Subcutaneous abdominal adipose tissue (tissue), 5 donors: ENCODE data around the gene HRH2.

Experiments used
- H3K27ac ChIP-seq: one replicate; pipeline ENCODE4 v1.7.0; 2013; ENCODE audit warnings: low read depth, mild to moderate bottlenecking, inconsistent platforms, low read length, moderate library complexity
- H3K27me3 ChIP-seq, 5 donors: one replicate each; pipeline ENCODE4 v1.7.0; 2013; ENCODE audit warnings: low read length in 5 of 5, inconsistent platforms in 1 of 5; ENCODE audit not compliant: control insufficient read depth in 5 of 5, insufficient read depth in 4 of 5
- H3K36me3 ChIP-seq, 5 donors: one replicate each; pipeline ENCODE4 v1.7.0; 2013; ENCODE audit warnings: low read length in 5 of 5; ENCODE audit not compliant: control insufficient read depth in 5 of 5, insufficient read depth in 5 of 5
- H3K4me1 ChIP-seq, 5 donors: one replicate each; pipeline ENCODE4 v1.7.0; 2013; ENCODE audit warnings: low read length in 5 of 5, mild to moderate bottlenecking in 3 of 5, moderate library complexity in 1 of 5; ENCODE audit not compliant: control insufficient read depth in 5 of 5, insufficient read depth in 5 of 5
- H3K4me3 ChIP-seq, 5 donors: one replicate each; pipeline ENCODE4 v1.7.0; 2013; ENCODE audit warnings: low read length in 5 of 5, low read depth in 1 of 5
- H3K9ac ChIP-seq, 5 donors: one replicate each; pipeline ENCODE4 v1.7.0; 2013; ENCODE audit warnings: low read length in 5 of 5, mild to moderate bottlenecking in 4 of 5, moderate library complexity in 3 of 5
- H3K9me3 ChIP-seq, 5 donors: one replicate each; pipeline ENCODE4 v1.7.0; 2013; ENCODE audit warnings: low read length in 5 of 5; ENCODE audit not compliant: control insufficient read depth in 5 of 5
- donor health status: healthy.
- donor health status: healthy.
- donor health status: healthy.
- donor health status: healthy.
- donor health status: healthy.

The HRH2 gene

DNA sequence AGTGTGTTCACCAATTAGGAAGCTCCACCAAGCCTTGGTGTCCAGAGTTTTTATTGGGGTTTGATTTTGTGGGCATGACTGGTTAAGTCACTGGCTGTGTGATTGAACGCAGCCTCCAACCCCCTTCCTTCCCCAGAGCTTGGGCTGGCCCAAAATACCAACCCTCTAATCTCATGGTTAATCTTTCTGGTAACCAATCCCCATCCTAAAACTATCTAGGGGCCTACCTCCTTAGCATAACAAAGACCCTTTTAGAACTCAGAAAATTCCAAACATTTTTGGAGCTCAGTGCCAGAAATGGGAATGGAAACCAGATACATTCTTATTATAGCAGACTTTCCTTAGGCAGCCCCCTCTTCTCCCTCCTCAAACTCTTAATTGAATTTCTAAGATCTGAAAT lies 35.9 kb upstream of the HRH2 start:
- H3K27ac ChIP-seq: no peak overlapping the region
- no peaks in the 10 kb centered on the region for H3K36me3 ChIP-seq

DNA sequence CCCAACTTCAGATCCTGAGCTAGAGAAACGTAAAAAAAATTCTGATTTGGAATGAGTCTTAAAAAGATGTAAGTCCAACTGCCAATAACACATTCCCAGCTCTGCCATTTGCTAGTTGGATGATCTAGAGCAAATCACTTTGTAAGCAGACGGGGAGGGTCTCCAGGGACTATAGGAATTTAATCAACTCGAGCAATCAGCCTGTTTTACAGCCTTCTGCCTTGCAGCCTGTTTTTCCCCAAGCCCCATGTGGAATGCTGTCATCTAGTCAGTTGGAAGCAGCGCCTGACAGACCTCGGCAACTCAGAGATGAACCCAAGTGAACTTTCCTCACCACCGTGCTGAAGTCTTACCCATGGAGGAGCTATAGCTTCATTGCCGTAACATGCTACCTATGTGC lies 34.8 kb upstream of the HRH2 start:
- H3K9ac ChIP-seq: no peak overlapping the region
- no peak overlapping the region for H3K4me3 ChIP-seq
- peaks cover 2 to 34% (median 16%) of the 10 kb centered on the region in 5 donors for H3K4me1 ChIP-seq
- H3K27ac ChIP-seq: no peak overlapping the region
- peaks cover 0 to 6% (median 2%) of the 10 kb centered on the region in 5 donors for H3K9me3 ChIP-seq
- no peaks in the 10 kb centered on the region for H3K27me3 ChIP-seq
- H3K36me3 ChIP-seq: no peaks in the 10 kb centered on the region

More for the DNA sequence above, 35.9 kb upstream of the HRH2 start:
- no peaks in the 10 kb centered on the region for H3K27me3 ChIP-seq
- no peak overlapping the region for H3K4me3 ChIP-seq
- peaks cover 0 to 6% (median 2%) of the 10 kb centered on the region in 5 donors for H3K9me3 ChIP-seq
- H3K4me1 ChIP-seq: peaks cover 2 to 36% (median 17%) of the 10 kb centered on the region in 5 donors
- no peak overlapping the region for H3K9ac ChIP-seq

DNA sequence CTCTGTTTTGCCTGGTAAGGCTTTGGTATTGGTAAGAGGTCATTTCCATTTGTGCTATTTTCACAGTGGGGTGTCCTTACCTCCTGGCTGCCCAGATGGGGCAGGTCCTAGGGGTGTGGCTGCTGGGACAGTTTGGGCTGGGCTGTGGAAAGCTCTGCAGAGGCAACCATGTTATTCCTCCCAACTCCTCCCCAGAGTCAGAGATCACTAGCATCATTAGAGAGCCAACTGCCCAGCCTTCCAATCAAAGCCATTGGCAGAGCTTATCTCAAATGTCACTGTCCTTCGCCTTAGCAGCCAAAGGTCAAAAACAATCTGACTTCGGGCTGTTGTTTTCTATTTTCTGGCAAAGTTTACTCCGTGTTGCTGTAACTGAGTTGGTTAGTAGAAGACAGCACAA lies 33.6 kb upstream of the HRH2 start:
- no peaks in the 10 kb centered on the region for H3K27me3 ChIP-seq
- H3K27ac ChIP-seq: no peak overlapping the region
- no peak overlapping the region for H3K4me3 ChIP-seq
- no peaks in the 10 kb centered on the region for H3K36me3 ChIP-seq
- peaks cover 2 to 34% (median 16%) of the 10 kb centered on the region in 5 donors for H3K4me1 ChIP-seq
- no peak overlapping the region for H3K9ac ChIP-seq
- H3K9me3 ChIP-seq: peaks cover 0 to 10% (median 3%) of the 10 kb centered on the region in 5 donors

DNA sequence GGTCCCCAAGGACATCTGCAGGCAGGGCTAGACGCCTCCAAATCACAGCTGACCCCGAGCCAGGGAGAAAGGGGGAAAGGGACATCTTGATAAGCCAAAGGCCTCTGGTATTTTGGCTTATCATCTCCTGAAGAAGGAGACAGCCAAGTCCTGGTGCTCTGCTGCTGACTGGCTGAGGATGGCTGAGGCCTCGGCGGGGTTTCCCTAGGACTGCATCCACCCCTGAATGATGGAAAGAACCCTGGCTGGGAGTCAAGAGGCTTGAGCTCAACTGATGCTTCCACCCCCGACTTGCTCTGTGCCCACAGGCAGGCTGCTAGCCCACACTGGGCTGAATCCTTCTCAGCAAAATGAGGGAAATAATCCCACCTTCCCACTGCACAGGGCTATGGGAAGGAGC lies 30.9 kb upstream of the HRH2 start:
- peaks cover 2 to 34% (median 16%) of the 10 kb centered on the region in 5 donors for H3K4me1 ChIP-seq
- no peak overlapping the region for H3K4me3 ChIP-seq

DNA sequence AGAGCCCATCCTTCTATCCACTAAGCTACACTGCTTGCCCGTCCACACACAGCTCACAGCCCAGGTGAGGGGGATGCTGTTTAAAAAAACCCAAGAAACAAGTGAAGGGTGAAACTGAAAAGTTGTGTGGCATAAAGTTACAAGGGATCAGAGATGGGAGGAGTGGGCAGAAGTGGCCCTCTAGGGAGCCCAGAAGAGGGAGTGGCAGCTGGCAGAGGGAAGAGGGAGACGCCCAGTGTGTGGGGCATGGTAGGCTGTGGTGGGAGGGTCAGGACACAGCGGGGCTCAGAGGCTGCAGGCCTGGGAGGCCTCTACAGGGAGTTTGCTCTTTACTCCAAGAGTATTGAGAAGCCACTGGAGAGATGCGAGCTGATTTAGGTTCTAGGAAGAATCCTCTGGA lies 30.1 kb upstream of the HRH2 start:
- Histone ChIP-seq H3K4me3 (no peak overlapping the region), H3K36me3 (no peaks in the 10 kb centered on the region), H3K9ac (no peak overlapping the region), H3K9me3 (peaks cover 9 to 25% (median 21%) of the 10 kb centered on the region in 5 donors), H3K27ac (no peak overlapping the region), H3K4me1 (peaks cover 2 to 28% (median 14%) of the 10 kb centered on the region in 5 donors), H3K27me3 (no peaks in the 10 kb centered on the region)

More for the DNA sequence above, 30.9 kb upstream of the HRH2 start:
- Histone ChIP-seq H3K27me3 (no peaks in the 10 kb centered on the region), H3K9ac (no peak overlapping the region), H3K36me3 (no peaks in the 10 kb centered on the region), H3K27ac (no peak overlapping the region), H3K9me3 (peaks cover 9 to 25% (median 21%) of the 10 kb centered on the region in 5 donors)

DNA sequence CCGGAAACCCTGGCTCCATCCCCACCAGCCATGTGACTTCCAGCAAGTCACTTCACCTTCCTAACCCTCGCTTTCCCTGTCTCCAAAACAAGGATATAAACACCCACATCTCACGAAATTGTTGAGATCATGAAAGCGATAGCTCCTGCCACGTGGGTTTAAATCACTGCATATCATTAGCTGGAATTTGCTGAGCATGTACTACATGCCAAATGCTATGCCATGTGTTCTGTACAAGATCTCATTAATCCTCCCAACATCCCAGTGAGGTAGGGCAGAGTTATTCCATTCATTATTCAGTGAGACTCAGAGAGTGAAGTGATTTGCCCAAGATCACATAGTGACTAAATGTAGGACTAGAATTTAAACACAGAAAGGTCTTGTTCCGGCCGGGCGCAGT lies 29.2 kb upstream of the HRH2 start:
- peaks cover 9 to 25% (median 21%) of the 10 kb centered on the region in 5 donors for H3K9me3 ChIP-seq
- no peak overlapping the region for H3K27ac ChIP-seq
- peaks cover 2 to 19% (median 8%) of the 10 kb centered on the region in 5 donors for H3K4me1 ChIP-seq
- no peaks in the 10 kb centered on the region for H3K36me3 ChIP-seq
- H3K27me3 ChIP-seq: no peaks in the 10 kb centered on the region
- no peak overlapping the region for H3K9ac ChIP-seq
- no peak overlapping the region for H3K4me3 ChIP-seq

DNA sequence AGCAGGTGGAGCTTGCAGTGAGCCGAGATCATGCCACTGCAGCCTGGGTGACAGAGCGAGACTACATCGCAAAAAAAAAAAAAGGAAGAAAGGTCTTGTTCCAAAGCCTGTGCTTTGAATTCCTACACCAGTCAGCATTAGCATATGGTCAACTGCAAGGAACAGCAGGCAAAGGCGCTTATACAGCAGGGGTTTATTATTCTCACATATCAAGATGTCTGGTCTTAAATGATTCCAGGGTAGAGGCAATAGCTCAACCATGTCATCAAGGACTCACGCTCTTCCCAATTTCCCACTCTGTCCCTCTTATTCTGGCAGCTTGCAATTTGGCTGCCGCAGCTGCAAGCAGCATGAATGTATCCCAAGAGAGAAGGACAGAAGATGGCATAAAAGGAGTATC lies 28.6 kb upstream of the HRH2 start:
- Histone ChIP-seq H3K36me3 (no peaks in the 10 kb centered on the region), H3K9me3 (peaks cover 9 to 25% (median 21%) of the 10 kb centered on the region in 5 donors), H3K4me3 (no peak overlapping the region), H3K4me1 (peaks cover 0 to 13% (median 5%) of the 10 kb centered on the region in 5 donors), H3K27me3 (no peaks in the 10 kb centered on the region), H3K27ac (no peak overlapping the region), H3K9ac (no peak overlapping the region)

DNA sequence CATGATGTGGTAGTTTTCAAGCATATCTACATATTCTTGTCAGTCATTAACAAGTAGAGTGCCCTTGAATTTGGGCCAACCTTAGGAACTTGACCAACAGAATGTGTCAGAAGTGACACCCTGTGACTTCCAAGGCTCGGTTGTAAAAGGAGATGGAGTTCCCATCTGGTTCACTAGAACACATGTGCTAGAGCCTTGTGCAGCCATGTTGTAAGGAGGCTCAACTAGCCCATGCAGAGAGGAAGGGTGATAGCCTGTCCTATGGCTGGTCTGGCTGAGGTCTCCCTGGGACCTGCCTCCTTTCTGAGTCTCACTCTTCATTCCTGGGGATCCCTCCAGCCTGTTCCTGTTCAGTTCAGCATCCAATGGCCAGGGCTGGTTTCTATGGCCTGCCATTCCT lies 28.1 kb upstream of the HRH2 start:
- no peaks in the 10 kb centered on the region for H3K36me3 ChIP-seq
- peaks cover 0 to 9% (median 5%) of the 10 kb centered on the region in 5 donors for H3K4me1 ChIP-seq
- peaks cover 9 to 25% (median 21%) of the 10 kb centered on the region in 5 donors for H3K9me3 ChIP-seq
- no peak overlapping the region for H3K4me3 ChIP-seq
- no peaks in the 10 kb centered on the region for H3K27me3 ChIP-seq
- no peak overlapping the region for H3K9ac ChIP-seq
- no peak overlapping the region for H3K27ac ChIP-seq

DNA sequence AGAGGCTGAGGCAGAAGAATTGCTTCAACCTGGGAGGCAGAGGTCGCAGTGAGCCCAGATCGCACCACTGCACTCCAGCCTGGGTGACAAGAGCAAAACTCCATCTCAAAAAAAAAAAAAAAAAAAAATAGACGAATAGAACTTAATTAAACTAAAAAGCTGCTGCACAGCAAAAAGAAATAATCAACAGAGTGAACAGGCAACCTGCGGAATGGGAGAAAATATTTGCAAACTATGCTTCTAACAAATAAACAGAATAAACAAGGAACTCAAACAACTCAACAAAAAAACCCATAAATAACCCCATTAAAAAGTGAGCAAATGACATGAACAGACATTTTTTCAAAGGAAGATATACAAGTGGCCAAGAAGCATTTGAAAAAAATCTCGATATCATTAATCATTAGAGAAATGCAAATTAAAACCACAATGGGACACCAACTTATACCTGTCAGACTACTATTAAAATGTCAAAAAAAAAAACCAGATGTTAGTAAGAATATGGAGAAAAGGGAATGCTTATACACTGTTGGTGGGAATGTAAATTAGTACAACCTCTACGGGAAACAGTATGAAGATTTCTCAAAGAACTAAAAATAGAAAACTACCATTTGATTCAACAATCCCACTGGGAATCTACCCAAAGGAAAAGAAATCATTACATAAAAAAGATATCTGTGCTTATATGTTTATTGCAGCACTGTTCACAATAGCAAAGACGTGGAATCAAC lies 21.9 kb upstream of the HRH2 start:
- H3K27me3 ChIP-seq: peaks cover 0 to 4% (median 0%) of the 10 kb centered on the region in 5 donors
- peaks cover 0 to 6% (median 0%) of the 10 kb centered on the region in 5 donors for H3K4me1 ChIP-seq
- no peak overlapping the region for H3K4me3 ChIP-seq
- H3K9me3 ChIP-seq: peaks cover 0 to 2% (median 0%) of the 10 kb centered on the region in 5 donors
- no peak overlapping the region for H3K9ac ChIP-seq
- H3K36me3 ChIP-seq: no peaks in the 10 kb centered on the region
- no peak overlapping the region for H3K27ac ChIP-seq

DNA sequence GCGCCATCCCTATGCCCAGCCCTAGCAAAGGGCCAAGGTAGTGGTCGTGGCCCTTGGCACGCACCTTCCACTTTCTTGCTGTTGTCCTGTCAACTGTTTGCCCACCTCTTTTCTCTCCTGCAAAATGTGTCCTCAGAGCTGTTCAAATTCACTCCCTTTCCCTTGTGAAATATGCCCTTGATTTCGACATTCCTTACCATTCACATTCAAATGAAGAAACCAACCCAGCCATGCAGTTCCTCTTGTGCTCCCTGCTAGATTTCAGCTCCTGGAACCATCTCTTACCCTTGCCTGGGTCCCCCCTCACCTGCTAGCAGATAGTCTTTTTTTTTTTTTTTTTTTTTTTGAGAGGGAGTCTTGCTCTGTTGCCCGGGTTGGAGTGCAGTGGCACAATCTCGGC lies 19.6 kb upstream of the HRH2 start:
- H3K4me1 ChIP-seq: peaks cover 0 to 6% (median 0%) of the 10 kb centered on the region in 5 donors
- no peak overlapping the region for H3K27ac ChIP-seq
- H3K4me3 ChIP-seq: no peak overlapping the region
- H3K9me3 ChIP-seq: no peaks in the 10 kb centered on the region
- H3K27me3 ChIP-seq: peaks cover 0 to 4% (median 0%) of the 10 kb centered on the region in 5 donors
- H3K36me3 ChIP-seq: no peaks in the 10 kb centered on the region
- no peak overlapping the region for H3K9ac ChIP-seq
